ENCODE results near the gene MRC2.
A peak's percentile ranks its signal among the peaks of the same experiment; 100 is the strongest.
"Not testable (repeated sequence)": the region's sequence is repeated elsewhere in the genome, so short reads cannot be mapped to it uniquely, and the experiment has no call there.

Gene MRC2

GRCh38 chr17:62679866-62680377, 52.5 kb downstream of the MRC2 start:
- DNase-seq (ENCODE audit: low read depth) = no peak

- DNase-seq (ENCODE audit: low read depth) = no peak
These were observed 53.1 kb downstream of the MRC2 start for GRCh38 chr17:62680541-62681052.

GRCh38 chr17:62681061-62681938, 53.8 kb downstream of the MRC2 start:
- DNase-seq (ENCODE audit: low read depth) = no peak

GRCh38 chr17:62681939-62682381, 54.5 kb downstream of the MRC2 start:
- DNase-seq (ENCODE audit: low read depth) = no peak

GRCh38 chr17:62684179-62684578, 56.7 kb downstream of the MRC2 start:
- no peak for DNase-seq (ENCODE audit: low read depth)

GRCh38 chr17:62687997-62688396, 60.5 kb downstream of the MRC2 start:
- DNase-seq (ENCODE audit: low read depth) = no peak

- DNase-seq (ENCODE audit: low read depth) = no peak
These were observed 61.1 kb downstream of the MRC2 start for GRCh38 chr17:62688398-62689160.

GRCh38 chr17:62689441-62690167, 62.1 kb downstream of the MRC2 start:
- DNase-seq (ENCODE audit: low read depth) = no peak

- DNase-seq (ENCODE audit: low read depth) = no peak
These were observed 62.9 kb downstream of the MRC2 start for GRCh38 chr17:62690168-62690897.

- not testable (repeated sequence) for DNase-seq (ENCODE audit: low read depth)
These were observed 64.1 kb downstream of the MRC2 start for GRCh38 chr17:62691589-62691915.

- no peak for DNase-seq (ENCODE audit: low read depth)
These were observed 64.7 kb downstream of the MRC2 start for GRCh38 chr17:62692159-62692651.

GRCh38 chr17:62692721-62693431, 65.4 kb downstream of the MRC2 start:
- peak; percentile 18 for DNase-seq (ENCODE audit: low read depth)

- DNase-seq (ENCODE audit: low read depth) = no peak
These were observed 66.3 kb downstream of the MRC2 start for GRCh38 chr17:62693616-62694409.

- DNase-seq (ENCODE audit: low read depth) = not testable (repeated sequence)
These were observed 67.7 kb downstream of the MRC2 start for GRCh38 chr17:62695093-62695738.

GRCh38 chr17:62696256-62696655, 68.8 kb downstream of the MRC2 start:
- DNase-seq (ENCODE audit: low read depth) = no peak

- no peak for DNase-seq (ENCODE audit: low read depth)
These were observed 69.4 kb downstream of the MRC2 start for GRCh38 chr17:62696726-62697490.

- not testable (repeated sequence) for DNase-seq (ENCODE audit: low read depth)
These were observed 71.0 kb downstream of the MRC2 start for GRCh38 chr17:62698459-62698858.

- no peak for DNase-seq (ENCODE audit: low read depth)
These were observed 73.7 kb downstream of the MRC2 start for GRCh38 chr17:62700964-62701705.

All from iris pigment epithelial cell (primary cell).